NB4 (cell line): Measurements from ENCODE around the gene SENP3.

ENCODE experiments used
- POLR2A ChIP-seq: IDR thresholded peaks from 2 replicates; pipeline ENCODE4 v1.6.1; 2011; ENCODE audit warnings: mild to moderate bottlenecking; ENCODE audit not compliant: insufficient read length; ENCODE audit errors: extremely low read depth
- TF ChIP-seq, protein P1 (sequence below): IDR thresholded peaks from 2 replicates; pipeline ENCODE4 v1.6.1; 2011; ENCODE audit warnings: low read depth, low read length

DNA sequence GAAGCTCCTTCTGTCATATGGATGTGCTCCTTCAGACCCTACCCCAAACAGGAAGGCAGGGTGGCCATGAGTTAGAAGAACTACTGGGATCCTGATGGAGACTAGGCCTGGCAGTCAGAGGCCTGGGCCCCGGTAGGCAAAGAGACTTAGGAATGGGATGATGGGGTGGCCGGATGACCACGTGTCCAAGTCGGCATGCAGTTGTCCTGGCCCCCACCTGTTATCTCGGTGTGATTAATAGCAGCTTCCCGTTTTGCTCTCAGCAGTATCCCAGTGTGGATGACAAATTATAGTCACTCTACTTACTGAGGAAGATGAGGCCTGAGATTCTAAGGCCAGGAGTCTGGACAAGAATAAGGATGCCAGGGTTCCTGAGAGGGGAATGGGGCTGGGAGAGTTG lies 11.4 kb upstream of the SENP3 start:
- TF ChIP-seq POLR2A = no peak
- TF ChIP-seq, protein P1, sequence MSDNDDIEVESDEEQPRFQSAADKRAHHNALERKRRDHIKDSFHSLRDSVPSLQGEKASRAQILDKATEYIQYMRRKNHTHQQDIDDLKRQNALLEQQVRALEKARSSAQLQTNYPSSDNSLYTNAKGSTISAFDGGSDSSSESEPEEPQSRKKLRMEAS = no peak
